ENCODE measurements around the gene CD52. TPM values are rescaled to one million over a fixed set of nuclear protein-coding genes. Genes with fewer than 3 reads are reported as not detected.

The CD52 gene
- total RNA-seq, 1 experiment from 2014 or later: 2.8 TPM

DNA sequence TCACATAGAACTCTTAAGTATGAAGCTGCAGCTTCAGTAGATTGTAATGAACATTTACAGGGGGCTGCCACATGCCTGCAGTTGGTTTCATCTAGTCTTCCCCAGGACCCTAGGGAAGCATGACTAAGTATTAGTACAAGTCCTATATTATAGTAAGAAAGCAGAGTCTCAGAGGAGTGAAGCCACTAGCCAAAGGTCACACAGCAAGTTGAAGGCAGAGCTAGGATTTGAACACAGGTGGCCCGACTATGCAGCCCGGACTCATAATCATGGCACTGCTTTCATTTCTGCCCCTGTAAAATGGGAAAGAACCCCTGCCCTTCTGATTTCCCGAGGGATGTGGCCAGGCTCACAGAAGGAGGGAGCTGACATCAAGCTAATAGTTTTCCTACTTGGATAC, 44.6 kb downstream of the CD52 start:
- Mint-ChIP-seq H3K9me3 (no peaks in the 10 kb centered on the region), H3K27me3 (ENCODE audit: low read depth) (peaks cover 43% of the 10 kb centered on the region), H3K4me3 (no peak overlapping the region), H3K36me3 (no peaks in the 10 kb centered on the region), H3K4me1 (peaks cover 34% of the 10 kb centered on the region), H3K27ac (no peak overlapping the region)
- DNase-seq (ENCODE audit: low spot score): no peak
- no peak for ATAC-seq
- CTCF ChIA-PET: interaction anchor here (0.8 to 3.6 kb wide), 2 partner anchors 49 to 77 kb away, joined by 5 to 30 read pairs; partner anchors contain the start of gene LIN28A
- TF ChIP-seq RORB (CRISPR knock-in tag; IDR thresholded peaks at IDR 0.05): no peak
- TF ChIP-seq TEAD1 (CRISPR knock-in tag; IDR thresholded peaks at IDR 0.05): no peak
- no peak for TF ChIP-seq JUN (CRISPR knock-in tag; IDR thresholded peaks at IDR 0.05)
- TF ChIP-seq KAT7 (CRISPR knock-in tag; IDR thresholded peaks at IDR 0.05; ENCODE audit: borderline replicate concordance): no peak
- no peak for TF ChIP-seq ZNF121 (CRISPR knock-in tag; IDR thresholded peaks at IDR 0.05)
- TF ChIP-seq, protein P1, sequence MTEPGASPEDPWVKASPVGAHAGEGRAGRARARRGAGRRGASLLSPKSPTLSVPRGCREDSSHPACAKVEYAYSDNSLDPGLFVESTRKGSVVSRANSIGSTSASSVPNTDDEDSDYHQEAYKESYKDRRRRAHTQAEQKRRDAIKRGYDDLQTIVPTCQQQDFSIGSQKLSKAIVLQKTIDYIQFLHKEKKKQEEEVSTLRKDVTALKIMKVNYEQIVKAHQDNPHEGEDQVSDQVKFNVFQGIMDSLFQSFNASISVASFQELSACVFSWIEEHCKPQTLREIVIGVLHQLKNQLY (CRISPR knock-in tag; IDR thresholded peaks at IDR 0.05): no peak
- no peak for TF ChIP-seq ZNF317 (CRISPR knock-in tag; IDR thresholded peaks at IDR 0.05; ENCODE audit: borderline replicate concordance, low read depth)
- TF ChIP-seq, protein P2, sequence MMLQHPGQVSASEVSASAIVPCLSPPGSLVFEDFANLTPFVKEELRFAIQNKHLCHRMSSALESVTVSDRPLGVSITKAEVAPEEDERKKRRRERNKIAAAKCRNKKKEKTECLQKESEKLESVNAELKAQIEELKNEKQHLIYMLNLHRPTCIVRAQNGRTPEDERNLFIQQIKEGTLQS (CRISPR knock-in tag; conservative IDR thresholded peaks at IDR 0.05): no peak
- TF ChIP-seq FOXK1 (CRISPR knock-in tag; IDR thresholded peaks at IDR 0.05): no peak
- TF ChIP-seq, protein P3, sequence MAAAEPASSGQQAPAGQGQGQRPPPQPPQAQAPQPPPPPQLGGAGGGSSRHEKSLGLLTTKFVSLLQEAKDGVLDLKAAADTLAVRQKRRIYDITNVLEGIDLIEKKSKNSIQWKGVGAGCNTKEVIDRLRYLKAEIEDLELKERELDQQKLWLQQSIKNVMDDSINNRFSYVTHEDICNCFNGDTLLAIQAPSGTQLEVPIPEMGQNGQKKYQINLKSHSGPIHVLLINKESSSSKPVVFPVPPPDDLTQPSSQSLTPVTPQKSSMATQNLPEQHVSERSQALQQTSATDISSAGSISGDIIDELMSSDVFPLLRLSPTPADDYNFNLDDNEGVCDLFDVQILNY (CRISPR knock-in tag; IDR thresholded peaks at IDR 0.05): no peak
- TF ChIP-seq CBFB (CRISPR knock-in tag; IDR thresholded peaks at IDR 0.05; ENCODE audit: low read depth): no peak
- POLR2A ChIA-PET: no interaction called here

DNA sequence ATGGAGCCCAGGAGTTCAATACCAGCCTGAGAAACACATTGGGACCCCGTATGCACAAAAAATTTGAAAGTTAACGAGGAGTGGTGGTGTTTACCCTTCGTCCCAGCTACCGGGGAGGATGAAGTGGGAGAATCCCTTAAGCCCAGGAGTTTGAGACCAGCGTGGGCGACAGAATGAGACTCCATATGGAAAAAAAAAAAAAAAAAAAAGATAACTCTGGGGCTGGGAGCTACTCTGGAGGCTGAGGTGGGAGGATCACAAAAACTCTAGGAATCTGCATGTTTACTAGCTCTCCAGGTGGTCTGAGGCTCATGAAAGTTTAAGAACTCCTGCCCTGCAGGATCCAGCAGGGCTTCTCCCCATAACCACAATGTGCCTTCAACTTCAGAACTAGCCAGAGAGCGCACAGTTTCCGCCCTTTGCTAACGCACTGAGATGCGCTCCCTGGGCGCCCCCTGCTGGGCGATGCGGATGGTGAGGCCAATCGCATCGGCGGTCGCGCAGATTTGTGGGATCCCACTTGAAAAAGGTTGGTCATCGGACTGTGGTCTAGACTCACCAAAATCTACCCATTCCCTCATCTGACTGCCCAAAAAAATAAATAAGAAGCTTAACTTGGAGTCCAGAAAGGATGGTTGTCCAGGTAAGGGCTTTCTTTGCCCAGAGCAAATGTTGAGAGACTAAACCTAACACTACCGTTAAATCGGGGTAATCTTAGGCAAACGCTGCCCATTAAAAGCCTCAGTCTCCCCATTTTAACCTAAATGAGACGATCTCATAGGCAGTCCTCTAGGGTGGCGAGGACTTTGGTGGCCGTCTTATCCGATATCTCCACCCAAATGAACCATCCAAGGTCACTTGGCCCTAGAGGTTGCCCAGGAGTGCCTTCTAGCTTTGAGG, 46.0 kb downstream of the CD52 start:
- ATAC-seq (peak; percentile 54), DNase-seq (ENCODE audit: low spot score) (peak; percentile 87)
- CTCF ChIA-PET: interaction anchor here (0.6 to 3.6 kb wide), 28 partner anchors 9 to 791 kb away, joined by 3 to 30 read pairs (median 4); partner anchors contain the start of genes CD52, CRYBG2 and SLC9A1
- H3K4me1 Mint-ChIP-seq: peaks cover 26% of the 10 kb centered on the region
- H3K27me3 Mint-ChIP-seq (ENCODE audit: low read depth): peaks cover 43% of the 10 kb centered on the region
- H3K36me3 Mint-ChIP-seq: no peaks in the 10 kb centered on the region
- POLR2A ChIA-PET: interaction anchor here (0.6 kb wide), 2 partner anchors 46 to 75 kb away, joined by 3 read pairs; no protein-coding TSS in a partner anchor
- no peaks in the 10 kb centered on the region for H3K9me3 Mint-ChIP-seq
- no peak overlapping the region for H3K4me3 Mint-ChIP-seq
- H3K27ac Mint-ChIP-seq: no peak overlapping the region
- TF ChIP-seq ZNF396 (CRISPR knock-in tag; IDR thresholded peaks at IDR 0.05; ENCODE audit: borderline replicate concordance) (no peak), USF1 (CRISPR knock-in tag; IDR thresholded peaks at IDR 0.05) (no peak), ZNF423 (CRISPR knock-in tag; IDR thresholded peaks at IDR 0.05) (peak; percentile 70; the same call in 1 of the 2 replicates), NR1H2 (CRISPR knock-in tag; IDR thresholded peaks at IDR 0.05) (no peak), FOXK1 (CRISPR knock-in tag; IDR thresholded peaks at IDR 0.05) (no peak), ZNF281 (CRISPR knock-in tag; IDR thresholded peaks at IDR 0.05) (no peak), CBFB (CRISPR knock-in tag; IDR thresholded peaks at IDR 0.05; ENCODE audit: low read depth) (no peak), IRF2 (CRISPR knock-in tag; IDR thresholded peaks at IDR 0.05; ENCODE audit: borderline replicate concordance, low read depth) (no peak)
- TF ChIP-seq, protein P4, sequence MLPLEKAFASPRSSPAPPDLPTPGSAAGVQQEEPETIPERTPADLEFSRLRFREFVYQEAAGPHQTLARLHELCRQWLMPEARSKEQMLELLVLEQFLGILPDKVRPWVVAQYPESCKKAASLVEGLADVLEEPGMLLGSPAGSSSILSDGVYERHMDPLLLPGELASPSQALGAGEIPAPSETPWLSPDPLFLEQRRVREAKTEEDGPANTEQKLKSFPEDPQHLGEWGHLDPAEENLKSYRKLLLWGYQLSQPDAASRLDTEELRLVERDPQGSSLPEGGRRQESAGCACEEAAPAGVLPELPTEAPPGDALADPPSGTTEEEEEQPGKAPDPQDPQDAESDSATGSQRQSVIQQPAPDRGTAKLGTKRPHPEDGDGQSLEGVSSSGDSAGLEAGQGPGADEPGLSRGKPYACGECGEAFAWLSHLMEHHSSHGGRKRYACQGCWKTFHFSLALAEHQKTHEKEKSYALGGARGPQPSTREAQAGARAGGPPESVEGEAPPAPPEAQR (CRISPR knock-in tag; IDR thresholded peaks at IDR 0.05): no peak
- TF ChIP-seq, protein P5, sequence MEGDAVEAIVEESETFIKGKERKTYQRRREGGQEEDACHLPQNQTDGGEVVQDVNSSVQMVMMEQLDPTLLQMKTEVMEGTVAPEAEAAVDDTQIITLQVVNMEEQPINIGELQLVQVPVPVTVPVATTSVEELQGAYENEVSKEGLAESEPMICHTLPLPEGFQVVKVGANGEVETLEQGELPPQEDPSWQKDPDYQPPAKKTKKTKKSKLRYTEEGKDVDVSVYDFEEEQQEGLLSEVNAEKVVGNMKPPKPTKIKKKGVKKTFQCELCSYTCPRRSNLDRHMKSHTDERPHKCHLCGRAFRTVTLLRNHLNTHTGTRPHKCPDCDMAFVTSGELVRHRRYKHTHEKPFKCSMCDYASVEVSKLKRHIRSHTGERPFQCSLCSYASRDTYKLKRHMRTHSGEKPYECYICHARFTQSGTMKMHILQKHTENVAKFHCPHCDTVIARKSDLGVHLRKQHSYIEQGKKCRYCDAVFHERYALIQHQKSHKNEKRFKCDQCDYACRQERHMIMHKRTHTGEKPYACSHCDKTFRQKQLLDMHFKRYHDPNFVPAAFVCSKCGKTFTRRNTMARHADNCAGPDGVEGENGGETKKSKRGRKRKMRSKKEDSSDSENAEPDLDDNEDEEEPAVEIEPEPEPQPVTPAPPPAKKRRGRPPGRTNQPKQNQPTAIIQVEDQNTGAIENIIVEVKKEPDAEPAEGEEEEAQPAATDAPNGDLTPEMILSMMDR (IDR thresholded peaks at IDR 0.05): peak; percentile 79
- TF ChIP-seq, protein P6, sequence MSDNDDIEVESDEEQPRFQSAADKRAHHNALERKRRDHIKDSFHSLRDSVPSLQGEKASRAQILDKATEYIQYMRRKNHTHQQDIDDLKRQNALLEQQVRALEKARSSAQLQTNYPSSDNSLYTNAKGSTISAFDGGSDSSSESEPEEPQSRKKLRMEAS (CRISPR knock-in tag; IDR thresholded peaks at IDR 0.05): peak; percentile 33; the same call in 1 of the 2 replicates
- TF ChIP-seq, protein P7, sequence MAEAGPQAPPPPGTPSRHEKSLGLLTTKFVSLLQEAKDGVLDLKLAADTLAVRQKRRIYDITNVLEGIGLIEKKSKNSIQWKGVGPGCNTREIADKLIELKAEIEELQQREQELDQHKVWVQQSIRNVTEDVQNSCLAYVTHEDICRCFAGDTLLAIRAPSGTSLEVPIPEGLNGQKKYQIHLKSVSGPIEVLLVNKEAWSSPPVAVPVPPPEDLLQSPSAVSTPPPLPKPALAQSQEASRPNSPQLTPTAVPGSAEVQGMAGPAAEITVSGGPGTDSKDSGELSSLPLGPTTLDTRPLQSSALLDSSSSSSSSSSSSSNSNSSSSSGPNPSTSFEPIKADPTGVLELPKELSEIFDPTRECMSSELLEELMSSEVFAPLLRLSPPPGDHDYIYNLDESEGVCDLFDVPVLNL (CRISPR knock-in tag; IDR thresholded peaks at IDR 0.05; ENCODE audit: borderline replicate concordance, low read depth): no peak
- TF ChIP-seq, protein P2 (CRISPR knock-in tag; conservative IDR thresholded peaks at IDR 0.05): no peak

All from WTC11 (cell line).